Peyer's patch (tissue), 4 donors: ENCODE results near the gene PDZD2.

Experiments
- POLR2A ChIP-seq, 2 donors: fragments of 450-650 bp; IDR thresholded peaks; one replicate each; pipeline ENCODE4 v1.5.1; 2017; ENCODE audit warnings: antibody characterized with exemption in 2 of 2, mild to moderate bottlenecking in 2 of 2, moderate library complexity in 2 of 2
- TF ChIP-seq, protein P1 (sequence below), 6 experiments: fragments of 450-650 bp in 4 of 6; fragments of 200-600 bp in 2 of 6; sonication (generic) in 1 of 6; IDR thresholded peaks; one replicate each; pipeline ENCODE4 v1.5.1; 2017 to 2019; ENCODE audit warnings: antibody characterized with exemption in 6 of 6, mild to moderate bottlenecking in 3 of 6, moderate library complexity in 1 of 6

DNA sequence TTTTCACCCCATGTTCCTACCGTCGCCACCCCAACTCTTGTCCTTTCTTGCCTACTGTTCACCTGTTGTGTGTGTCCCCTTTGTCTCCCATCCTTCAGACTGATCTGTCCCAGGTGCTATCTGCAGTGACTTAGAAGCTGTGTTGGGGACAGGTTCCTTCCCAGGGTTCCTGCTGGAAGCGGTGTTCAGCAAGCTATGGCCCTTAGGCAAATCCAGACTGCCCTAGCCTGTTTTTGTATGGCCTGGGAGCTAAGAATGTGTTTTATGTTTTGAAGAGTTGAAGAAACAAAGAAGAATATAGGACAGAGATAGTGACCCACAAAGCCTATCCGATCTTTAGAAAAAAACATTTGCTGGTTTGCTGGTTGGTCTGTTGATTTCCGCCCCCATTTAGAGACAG is 298.8 kb downstream of the PDZD2 start:
- TF ChIP-seq, protein P1, sequence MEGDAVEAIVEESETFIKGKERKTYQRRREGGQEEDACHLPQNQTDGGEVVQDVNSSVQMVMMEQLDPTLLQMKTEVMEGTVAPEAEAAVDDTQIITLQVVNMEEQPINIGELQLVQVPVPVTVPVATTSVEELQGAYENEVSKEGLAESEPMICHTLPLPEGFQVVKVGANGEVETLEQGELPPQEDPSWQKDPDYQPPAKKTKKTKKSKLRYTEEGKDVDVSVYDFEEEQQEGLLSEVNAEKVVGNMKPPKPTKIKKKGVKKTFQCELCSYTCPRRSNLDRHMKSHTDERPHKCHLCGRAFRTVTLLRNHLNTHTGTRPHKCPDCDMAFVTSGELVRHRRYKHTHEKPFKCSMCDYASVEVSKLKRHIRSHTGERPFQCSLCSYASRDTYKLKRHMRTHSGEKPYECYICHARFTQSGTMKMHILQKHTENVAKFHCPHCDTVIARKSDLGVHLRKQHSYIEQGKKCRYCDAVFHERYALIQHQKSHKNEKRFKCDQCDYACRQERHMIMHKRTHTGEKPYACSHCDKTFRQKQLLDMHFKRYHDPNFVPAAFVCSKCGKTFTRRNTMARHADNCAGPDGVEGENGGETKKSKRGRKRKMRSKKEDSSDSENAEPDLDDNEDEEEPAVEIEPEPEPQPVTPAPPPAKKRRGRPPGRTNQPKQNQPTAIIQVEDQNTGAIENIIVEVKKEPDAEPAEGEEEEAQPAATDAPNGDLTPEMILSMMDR (IDR thresholded peaks at IDR 0.05), result no peak
- TF ChIP-seq POLR2A (IDR thresholded peaks at IDR 0.05), result no peak
